Trophoblast cell (in vitro differentiated cells and primary cell): ENCODE data around the gene CD79B.
"Not testable (repeated sequence)": the region's sequence is repeated elsewhere in the genome, so short reads cannot be mapped to it uniquely, and the experiment has no call there.

Source experiments
- DNase-seq, 2 donors: peaks; one replicate each; pipeline ENCODE4 v3.0.0-alpha.2; 2016
- H2AFZ ChIP-seq: 2 replicates; pipeline ENCODE4 v1.6.1; 2013; ENCODE audit warnings: low read length, moderate library complexity, mild to moderate bottlenecking; ENCODE audit not compliant: insufficient read depth, poor library complexity
- H2AK5ac ChIP-seq: 2 replicates; pipeline ENCODE4 v1.6.1; 2013; ENCODE audit warnings: mild to moderate bottlenecking, low read length
- H2BK120ac ChIP-seq: 2 replicates; pipeline ENCODE4 v1.6.1; 2013; ENCODE audit warnings: low read length, mild to moderate bottlenecking, moderate library complexity; ENCODE audit not compliant: insufficient read depth, poor library complexity
- H2BK12ac ChIP-seq: 2 replicates; pipeline ENCODE4 v1.6.1; 2013; ENCODE audit warnings: mild to moderate bottlenecking, low read length, moderate library complexity
- H2BK5ac ChIP-seq: 2 replicates; pipeline ENCODE4 v1.6.1; 2013; ENCODE audit warnings: low read length, low read depth, moderate library complexity, mild to moderate bottlenecking; ENCODE audit not compliant: poor library complexity
- H3K14ac ChIP-seq: 2 replicates; pipeline ENCODE4 v1.6.1; 2013; ENCODE audit warnings: mild to moderate bottlenecking, low read length
- H3K18ac ChIP-seq: 2 replicates; pipeline ENCODE4 v1.6.1; 2013; ENCODE audit warnings: mild to moderate bottlenecking, low read length
- H3K23ac ChIP-seq: 2 replicates; pipeline ENCODE4 v1.6.1; 2013; ENCODE audit warnings: low read length
- H3K27ac ChIP-seq: 2 replicates; pipeline ENCODE4 v1.5.1; 2013; ENCODE audit warnings: low read depth, mild to moderate bottlenecking, inconsistent platforms, low read length, moderate library complexity
- H3K27me3 ChIP-seq: 2 replicates; pipeline ENCODE4 v1.6.1; 2013; ENCODE audit warnings: inconsistent platforms, mild to moderate bottlenecking, low read length, moderate library complexity; ENCODE audit not compliant: insufficient read depth
- H3K36me3 ChIP-seq, 2 experiments: 1 replicate in 1 of 2; 2 replicates in 1 of 2; pipeline ENCODE4 v1.6.1; 2013; ENCODE audit warnings: low read length in 2 of 2, mild to moderate bottlenecking in 2 of 2, moderate library complexity in 1 of 2; ENCODE audit not compliant: insufficient read depth in 2 of 2, control insufficient read depth in 1 of 2
- H3K4ac ChIP-seq: 2 replicates; pipeline ENCODE4 v1.6.1; 2013; ENCODE audit warnings: low read depth, mild to moderate bottlenecking, low read length, moderate library complexity
- H3K4me1 ChIP-seq, 2 experiments: 1 replicate in 1 of 2; 2 replicates in 1 of 2; pipeline ENCODE4 v1.6.1; 2013; ENCODE audit warnings: low read length in 2 of 2, mild to moderate bottlenecking in 2 of 2, moderate library complexity in 1 of 2; ENCODE audit not compliant: insufficient read depth in 2 of 2, control insufficient read depth in 1 of 2
- H3K4me2 ChIP-seq: 2 replicates; pipeline ENCODE4 v1.6.1; 2013; ENCODE audit warnings: inconsistent platforms, mild to moderate bottlenecking, low read length, moderate library complexity
- H3K4me3 ChIP-seq: 2 replicates; pipeline ENCODE4 v1.5.1; 2013; ENCODE audit warnings: mild to moderate bottlenecking, low read depth, low read length, inconsistent platforms
- H3K79me1 ChIP-seq: one replicate; pipeline ENCODE4 v1.6.1; 2013; ENCODE audit warnings: low read length
- H3K79me2 ChIP-seq: 2 replicates; pipeline ENCODE4 v1.6.1; 2013; ENCODE audit warnings: low read length, mild to moderate bottlenecking; ENCODE audit not compliant: control insufficient read depth, insufficient read depth, poor library complexity
- H3K9ac ChIP-seq: 2 replicates; pipeline ENCODE4 v1.6.1; 2013; ENCODE audit warnings: mild to moderate bottlenecking, low read length
- H3K9me3 ChIP-seq: 2 replicates; pipeline ENCODE4 v1.6.1; 2013; ENCODE audit warnings: low read depth, mild to moderate bottlenecking, control low read depth, inconsistent platforms, low read length; ENCODE audit not compliant: insufficient read depth
- H4K12ac ChIP-seq: 2 replicates; pipeline ENCODE4 v1.6.1; 2013; ENCODE audit warnings: low read depth, mild to moderate bottlenecking, low read length, moderate library complexity
- H4K8ac ChIP-seq: 2 replicates; pipeline ENCODE4 v1.6.1; 2013; ENCODE audit warnings: low read depth, mild to moderate bottlenecking, low read length, moderate library complexity
- H4K91ac ChIP-seq: one replicate; pipeline ENCODE4 v1.6.1; 2013; ENCODE audit warnings: low read depth, mild to moderate bottlenecking, low read length, moderate library complexity
- WGBS: extraction: QIAGEN DNeasy Blood & Tissue Kit; methylation state at CpG from one replicate; pipeline ENCODE4 v1.1.7; 2013; ENCODE audit warnings: missing lambda C conversion rate; ENCODE audit not compliant: insufficient read length, insufficient coverage; ENCODE audit errors: extremely low coverage; 5-methylcytosine and 5-hydroxymethylcytosine counted together

CD79B gene

DNA sequence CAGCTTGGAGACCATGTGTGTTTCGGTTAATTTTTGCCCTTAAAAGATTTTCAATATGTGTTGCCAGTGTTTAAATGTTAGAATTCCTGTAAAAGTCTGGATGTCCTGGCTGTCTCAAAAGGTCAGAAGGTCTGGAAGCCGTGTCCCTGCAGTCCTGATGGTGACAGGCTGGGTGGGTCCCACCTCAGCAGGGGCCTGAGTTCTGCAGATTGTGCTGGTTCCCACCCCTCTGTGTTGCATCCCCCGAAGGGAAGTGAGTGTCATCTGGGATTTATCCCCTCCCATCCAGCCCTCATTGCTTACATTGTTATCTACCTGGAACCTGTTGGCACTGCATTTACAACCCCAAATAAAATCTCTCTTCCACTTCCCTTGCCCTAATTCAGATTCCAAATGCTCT lies 38.1 kb downstream of the CD79B start:
- not testable (repeated sequence) for H2AFZ ChIP-seq, H4K12ac ChIP-seq, H3K4me1 ChIP-seq, H3K4me2 ChIP-seq, H3K23ac ChIP-seq, H3K4ac ChIP-seq, H2BK120ac ChIP-seq, H3K14ac ChIP-seq, H2BK12ac ChIP-seq, H4K8ac ChIP-seq, H3K4me3 ChIP-seq, H4K91ac ChIP-seq, H3K9me3 ChIP-seq, H3K27me3 ChIP-seq, H3K27ac ChIP-seq, H3K79me2 ChIP-seq, H3K79me1 ChIP-seq, H3K9ac ChIP-seq, H3K36me3 ChIP-seq, H2BK5ac ChIP-seq, H2AK5ac ChIP-seq, H3K18ac ChIP-seq, DNase-seq
- WGBS: no CpG with 5 or more reads among the region's 3 CpGs

DNA sequence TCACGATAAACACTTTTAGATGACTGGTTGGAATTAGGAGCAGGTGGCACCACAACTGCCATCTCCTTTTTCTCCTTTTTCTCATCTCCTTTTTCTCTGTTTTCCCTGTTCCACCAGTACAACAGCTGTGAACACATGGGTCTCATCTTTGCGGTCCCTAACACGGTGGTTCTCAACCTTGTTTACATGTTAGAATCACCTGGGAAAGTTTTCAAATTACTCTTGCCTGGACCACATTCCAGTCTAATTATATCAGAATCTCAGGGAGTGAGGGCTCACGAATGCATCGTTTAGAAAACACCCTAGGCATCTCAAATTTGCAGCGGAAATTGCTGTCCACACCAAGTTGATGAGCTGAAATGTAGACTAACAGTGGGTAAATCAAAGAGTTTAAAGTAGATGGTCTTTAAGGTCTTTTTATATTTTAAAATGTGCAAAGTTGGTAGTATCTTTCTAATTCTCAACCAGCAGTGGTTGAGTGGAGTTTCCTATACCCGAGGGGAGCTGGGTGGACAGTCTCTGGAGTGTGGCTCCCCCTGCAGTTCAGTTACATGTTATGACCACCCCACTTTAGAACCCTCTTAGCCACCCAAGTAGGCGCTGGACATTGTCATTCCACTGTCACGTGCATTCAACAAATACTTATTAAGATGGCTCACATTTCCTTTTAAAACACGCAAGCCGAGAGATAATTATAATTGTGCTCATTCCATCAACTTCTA lies 39.7 kb downstream of the CD79B start:
- peak; percentile 31 to 81 for DNase-seq
- not testable (repeated sequence) for H2BK5ac ChIP-seq, H3K4ac ChIP-seq, H3K4me3 ChIP-seq, H4K91ac ChIP-seq, H3K9ac ChIP-seq, H2BK12ac ChIP-seq, H3K23ac ChIP-seq, H3K79me1 ChIP-seq, H3K27ac ChIP-seq, H2AFZ ChIP-seq, H2BK120ac ChIP-seq, H3K4me2 ChIP-seq, H3K18ac ChIP-seq, H4K12ac ChIP-seq, H4K8ac ChIP-seq, H2AK5ac ChIP-seq, H3K79me2 ChIP-seq, H3K36me3 ChIP-seq, H3K9me3 ChIP-seq, H3K14ac ChIP-seq, H3K4me1 ChIP-seq, H3K27me3 ChIP-seq
- WGBS: no CpG with 5 or more reads among the region's 11 CpGs

DNA sequence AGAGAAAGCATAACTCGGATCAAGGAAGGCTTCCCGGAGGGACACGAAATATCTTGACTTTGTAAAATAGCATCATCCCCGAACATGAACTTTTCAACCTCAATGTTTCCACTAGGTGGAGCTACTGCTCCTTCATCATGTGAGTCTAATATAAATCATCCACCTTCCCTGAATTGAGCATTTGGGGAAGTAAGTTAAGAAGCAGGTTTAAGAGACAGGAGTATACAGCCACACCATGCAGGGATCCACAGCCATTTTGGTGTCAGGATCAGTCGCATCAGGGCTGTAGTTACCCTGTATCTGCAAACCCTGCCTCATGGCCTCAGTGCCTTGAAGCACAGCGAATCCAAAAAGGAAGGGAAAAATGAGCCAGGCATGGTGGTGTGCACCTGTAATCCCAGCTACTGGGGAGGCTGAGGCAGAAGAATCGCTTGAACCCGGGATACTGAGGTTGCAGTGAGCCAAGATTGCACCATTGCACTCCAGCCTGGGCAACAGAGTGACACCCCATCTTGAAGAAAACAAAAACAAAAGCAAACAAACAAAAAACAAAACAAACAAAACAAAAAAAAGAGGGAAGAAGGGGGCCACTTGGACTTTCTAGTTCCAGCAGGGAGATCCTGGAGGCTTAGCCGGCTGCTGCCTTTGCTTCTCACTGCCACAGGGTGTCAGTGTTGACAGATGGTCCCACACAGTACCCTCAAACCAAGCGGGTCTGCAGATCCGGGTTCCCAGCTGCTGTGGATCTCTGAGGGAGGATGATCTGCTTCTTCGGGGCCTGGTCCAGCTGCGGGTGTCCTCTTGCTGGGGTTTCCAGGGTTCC lies 42.9 kb downstream of the CD79B start:
- not testable (repeated sequence) for H3K4me2 ChIP-seq, H3K4ac ChIP-seq, H3K79me1 ChIP-seq, H3K9me3 ChIP-seq, H4K12ac ChIP-seq, H3K27ac ChIP-seq, H3K23ac ChIP-seq, H2BK120ac ChIP-seq, H2AK5ac ChIP-seq, H3K4me1 ChIP-seq, H2AFZ ChIP-seq, H2BK12ac ChIP-seq, H2BK5ac ChIP-seq, H4K91ac ChIP-seq, H3K79me2 ChIP-seq, H3K4me3 ChIP-seq, H3K36me3 ChIP-seq, H4K8ac ChIP-seq, H3K18ac ChIP-seq, H3K9ac ChIP-seq, H3K14ac ChIP-seq, H3K27me3 ChIP-seq
- WGBS: no CpG with 5 or more reads among the region's 13 CpGs
- peak; percentile 57 to 74 for DNase-seq

DNA sequence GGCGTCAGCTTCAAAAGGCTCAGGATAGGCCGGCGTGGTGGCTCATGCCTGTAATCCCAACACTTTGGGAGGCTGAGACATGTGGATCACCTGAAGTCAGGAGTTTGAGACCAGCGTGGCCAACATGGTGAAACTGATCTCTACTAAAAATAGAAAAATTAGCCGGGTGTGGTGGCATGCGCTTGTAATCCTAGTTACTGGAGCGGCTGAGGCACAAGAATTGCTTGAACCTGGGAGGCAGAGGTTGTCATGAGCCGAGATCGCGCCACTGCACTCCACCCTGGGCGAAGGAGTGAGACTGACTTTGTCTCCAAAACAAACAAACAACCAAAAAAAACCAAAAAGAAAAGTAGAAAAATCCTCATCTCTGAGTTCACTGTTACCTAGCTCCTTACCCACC lies 47.0 kb downstream of the CD79B start:
- not testable (repeated sequence) for H2BK12ac ChIP-seq, H3K18ac ChIP-seq, H3K79me1 ChIP-seq, H3K4ac ChIP-seq, DNase-seq, H2BK5ac ChIP-seq, H3K9me3 ChIP-seq, H4K12ac ChIP-seq, H2BK120ac ChIP-seq, H3K4me1 ChIP-seq, H4K91ac ChIP-seq, H2AK5ac ChIP-seq, H3K4me2 ChIP-seq, H3K9ac ChIP-seq, H3K4me3 ChIP-seq, H2AFZ ChIP-seq, H3K36me3 ChIP-seq, H3K79me2 ChIP-seq, H3K23ac ChIP-seq, H3K27ac ChIP-seq, H4K8ac ChIP-seq, H3K27me3 ChIP-seq, H3K14ac ChIP-seq
- WGBS: no CpG with 5 or more reads among the region's 11 CpGs
